Hippocampal formation (tissue), 2 donors: Measurements from ENCODE around the gene SMC1B.
"Not testable (repeated sequence)": the region's sequence is repeated elsewhere in the genome, so short reads cannot be mapped to it uniquely, and the experiment has no call there.

Experiments used
- DNase-seq, 2 donors: peaks; one replicate each; lab custom pipeline; 2025; lab: John Stamatoyannopoulos, UW

The SMC1B gene

GRCh38 chr22:45445031-45445710 is 31.8 kb upstream of the SMC1B start:
- no peak for DNase-seq

GRCh38 chr22:45444168-45444567 is 30.8 kb upstream of the SMC1B start:
- no peak for DNase-seq

DNA sequence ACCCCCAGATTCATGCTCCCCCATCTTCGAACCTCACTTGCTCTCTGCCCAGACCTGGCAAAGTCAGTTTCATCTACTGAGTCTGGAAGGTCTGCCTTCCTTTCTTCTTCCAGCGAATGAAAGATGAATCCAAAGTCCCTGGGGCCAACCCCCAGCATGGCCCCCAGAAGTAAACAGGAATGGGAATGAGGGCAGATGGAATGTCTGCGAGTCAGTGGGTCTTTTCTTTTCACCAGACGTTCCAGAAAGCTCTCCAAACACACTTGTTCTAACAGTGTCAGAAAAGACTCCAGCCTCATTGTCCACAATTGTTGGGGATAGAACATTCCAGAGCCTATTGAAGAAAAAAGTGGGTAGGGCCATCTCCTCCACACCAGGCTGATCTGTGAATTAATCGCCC is 28.7 kb upstream of the SMC1B start:
- DNase-seq, result no peak

GRCh38 chr22:45441138-45441537 is 27.7 kb upstream of the SMC1B start:
- DNase-seq, result peak in 1 of 2 donors; percentile 34

GRCh38 chr22:45440688-45441087 is 27.3 kb upstream of the SMC1B start:
- not testable (repeated sequence) for DNase-seq

DNA sequence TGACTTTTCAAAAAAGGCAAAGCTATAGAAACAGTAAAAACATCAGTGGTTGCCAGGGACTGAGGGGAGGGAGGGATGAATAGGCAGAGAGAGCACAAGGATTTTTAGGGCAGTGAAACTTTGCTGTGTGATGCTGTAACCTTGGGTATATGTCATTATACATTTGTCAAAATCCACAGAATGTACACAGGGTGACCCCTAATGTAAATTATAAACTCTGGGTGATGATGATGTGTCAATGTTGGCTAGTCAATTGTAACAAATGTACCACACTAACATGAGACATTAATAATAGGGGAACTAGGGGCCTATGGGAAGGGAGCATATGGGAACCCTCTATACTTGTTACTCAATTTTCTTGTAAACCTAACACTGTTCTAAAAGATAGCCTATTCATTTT is 24.9 kb upstream of the SMC1B start:
- no peak for DNase-seq

- not testable (repeated sequence) for DNase-seq
These were observed 23.6 kb upstream of the SMC1B start for GRCh38 chr22:45436871-45437517.

- DNase-seq, result peak; percentile 55 to 70
These were observed 22.2 kb upstream of the SMC1B start for GRCh38 chr22:45435544-45436139.

DNA sequence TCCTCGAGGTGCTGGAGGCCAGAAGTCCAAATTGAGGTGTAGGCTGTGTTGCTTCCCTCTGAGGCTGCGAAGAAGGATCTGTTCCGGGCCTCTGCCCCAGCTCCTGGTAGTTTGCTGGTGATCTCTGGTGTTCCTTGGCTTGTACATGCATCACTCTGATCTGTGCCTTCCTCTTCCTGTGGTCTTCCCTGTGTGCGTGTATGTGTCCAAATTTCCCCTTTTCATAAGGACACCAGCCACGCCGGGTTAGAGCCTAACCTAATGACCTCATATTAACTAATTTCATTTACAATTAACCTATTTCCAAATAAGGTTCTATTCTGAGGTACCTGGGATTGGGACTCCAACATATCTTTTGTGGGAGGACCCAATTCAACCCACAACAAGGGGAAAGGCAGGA is 21.6 kb upstream of the SMC1B start:
- no peak for DNase-seq

GRCh38 chr22:45430871-45431270 is 17.5 kb upstream of the SMC1B start:
- no peak for DNase-seq

DNA sequence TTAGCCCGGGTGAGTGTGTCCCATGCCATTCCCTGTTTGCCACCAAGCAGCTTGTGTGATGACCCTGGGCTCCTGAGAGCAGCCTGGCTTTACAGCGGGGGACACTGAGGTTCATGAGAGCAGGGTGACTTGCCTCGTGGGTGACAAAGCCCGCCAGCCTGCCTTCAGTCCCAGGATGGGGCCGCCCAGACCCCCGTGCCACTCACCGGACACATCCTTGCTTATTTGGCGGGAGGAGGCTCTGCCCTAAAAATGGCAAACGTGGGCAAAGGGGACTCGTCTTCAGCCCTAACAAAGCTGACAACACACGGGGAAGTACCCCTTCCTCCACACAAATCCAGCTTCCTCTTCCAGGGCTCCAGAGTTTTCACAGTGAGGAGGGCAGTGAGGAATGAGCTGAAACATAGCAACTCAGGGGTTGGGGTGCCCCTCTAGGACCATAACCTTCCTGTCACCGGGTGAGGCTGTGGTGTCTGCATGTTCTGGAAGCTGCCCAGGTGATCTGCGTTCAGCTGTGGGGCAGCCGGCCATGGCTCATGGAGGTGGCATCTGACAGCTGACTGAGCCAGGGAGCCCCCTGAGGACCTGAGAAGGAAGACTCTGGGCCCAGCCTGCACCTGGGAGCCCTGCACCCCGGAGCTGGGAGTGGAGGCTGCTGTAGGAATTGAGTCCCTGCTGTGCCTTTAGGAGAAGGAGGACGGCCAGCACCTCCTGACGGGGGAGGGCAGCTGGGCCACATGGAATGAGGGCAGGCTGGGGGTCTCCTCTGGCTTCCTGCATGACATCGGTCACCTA is 16.8 kb upstream of the SMC1B start:
- no peak for DNase-seq

DNA sequence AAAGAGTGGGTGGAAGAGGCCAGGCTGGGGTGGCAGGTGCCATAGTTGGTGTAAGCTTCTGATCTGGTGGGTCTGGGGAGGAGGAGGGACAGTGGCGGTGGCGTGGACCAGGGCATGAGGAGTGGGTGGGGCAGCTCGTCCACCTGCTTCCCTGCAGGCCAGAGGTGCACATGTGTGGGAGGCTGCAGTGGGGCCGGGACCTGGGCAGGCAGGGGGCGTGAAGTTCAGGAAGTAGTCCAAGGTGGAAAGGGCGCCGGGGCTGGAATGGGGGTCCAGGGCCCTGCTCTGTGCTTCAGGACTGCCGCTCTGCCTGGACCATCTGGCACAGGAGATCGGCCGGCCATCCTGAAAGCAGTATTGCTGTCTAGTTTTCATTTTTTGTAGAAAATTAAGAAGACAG is 16.0 kb upstream of the SMC1B start:
- DNase-seq, result no peak

DNA sequence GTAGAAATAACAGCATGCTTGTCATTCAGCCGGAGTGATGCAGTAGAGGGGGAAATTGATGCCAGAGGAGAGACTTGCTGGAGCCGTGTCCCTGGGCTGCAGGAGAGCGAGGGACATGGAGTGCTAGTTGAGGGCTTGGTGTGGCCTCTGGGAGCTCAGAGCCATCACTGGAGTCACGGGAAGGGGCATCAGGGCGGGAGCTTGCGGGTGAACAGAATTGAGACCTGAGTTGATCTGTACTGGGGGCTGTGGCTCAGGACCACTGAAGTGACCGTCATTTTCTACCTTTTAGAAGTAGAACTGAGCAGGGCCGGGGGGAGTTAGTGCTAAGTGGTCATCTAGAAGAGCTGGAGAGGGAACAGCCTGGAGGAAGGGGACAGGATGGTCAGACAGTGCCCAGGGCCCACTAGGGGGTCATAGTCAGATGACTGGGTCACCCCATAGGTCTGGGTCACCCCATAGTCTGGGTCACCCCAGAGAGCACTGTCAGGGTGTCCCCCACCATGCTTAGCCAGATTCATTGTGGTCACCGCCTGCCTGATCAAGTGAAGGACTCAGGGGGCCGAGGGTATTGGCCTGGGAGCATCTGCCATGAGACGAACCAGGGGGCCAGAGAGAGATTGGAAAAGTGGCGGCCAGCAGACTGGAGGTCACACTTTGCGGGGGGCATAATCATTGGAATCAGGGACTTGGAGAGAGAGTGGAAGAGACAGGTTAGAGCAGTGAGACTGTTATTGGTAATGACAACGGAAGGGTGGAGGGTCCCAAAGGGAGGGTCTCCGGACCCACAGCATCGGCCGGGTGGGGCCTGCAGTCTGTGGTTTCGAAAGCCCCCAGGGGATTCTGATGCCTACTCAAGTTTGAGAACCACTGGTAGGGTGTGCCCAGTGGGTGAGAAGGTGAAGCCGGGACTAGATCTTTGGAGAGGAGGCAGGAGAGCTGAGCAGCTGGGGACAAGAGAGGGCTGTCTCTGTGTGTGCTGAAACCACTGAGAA is 15.3 kb upstream of the SMC1B start:
- no peak for DNase-seq

GRCh38 chr22:45427114-45427513 is 13.7 kb upstream of the SMC1B start:
- DNase-seq, result no peak

- DNase-seq, result no peak
These were observed 13.0 kb upstream of the SMC1B start for GRCh38 chr22:45426387-45426786.

DNA sequence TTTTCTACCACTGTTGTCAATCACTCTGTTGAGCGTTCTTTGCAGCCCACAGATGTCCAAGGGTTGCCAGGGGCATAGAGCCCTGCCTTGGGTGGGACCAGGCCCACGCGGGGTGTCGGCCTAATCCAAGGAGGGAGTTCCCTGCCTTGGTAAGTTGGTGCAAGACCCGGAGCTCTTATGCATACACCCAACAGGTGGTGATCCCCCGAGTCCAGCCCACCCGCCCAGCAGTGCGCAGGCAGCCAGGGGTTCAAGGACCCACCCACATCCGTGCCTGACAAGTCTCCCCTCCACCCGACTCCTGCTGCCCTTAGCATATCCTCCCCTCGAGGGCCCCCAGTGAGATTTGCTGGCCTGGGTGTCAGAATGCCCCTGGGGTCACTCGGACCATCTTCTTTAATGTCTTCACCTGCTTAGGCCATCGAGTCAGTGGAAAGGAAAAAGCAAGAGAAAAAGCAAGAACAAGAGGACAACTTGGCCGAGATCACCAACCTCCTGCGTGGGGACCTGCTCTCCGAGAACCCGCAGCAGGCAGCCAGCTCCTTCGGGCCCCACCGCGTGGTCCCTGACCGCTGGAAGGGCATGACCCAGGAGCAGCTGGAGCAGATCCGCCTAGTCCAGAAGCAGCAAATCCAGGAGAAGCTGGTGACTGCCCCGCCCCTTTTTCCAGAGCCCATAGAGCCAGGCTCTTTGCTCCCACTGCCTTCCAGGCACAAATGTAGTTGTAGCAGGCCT is 12.3 kb upstream of the SMC1B start:
- DNase-seq, result no peak

DNA sequence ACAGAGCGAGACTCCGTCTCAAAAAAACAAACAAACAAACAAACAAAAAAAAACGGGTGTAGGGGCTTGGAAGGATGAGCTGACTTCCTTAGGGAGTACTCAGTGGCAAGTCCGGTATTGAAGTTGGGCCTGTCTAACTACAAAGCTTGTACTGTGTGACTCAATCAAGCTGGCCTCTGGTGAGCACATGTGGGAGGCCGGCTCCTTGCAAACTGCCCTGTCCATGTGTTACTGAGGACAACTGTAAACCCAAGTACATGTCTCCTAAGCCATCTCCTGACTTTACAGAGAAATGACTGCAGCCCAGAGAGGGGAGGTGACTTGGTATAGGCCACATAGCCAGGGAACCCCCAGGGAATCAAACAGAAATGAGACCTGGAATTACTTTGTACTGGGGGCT is 11.7 kb upstream of the SMC1B start:
- no peak for DNase-seq

- no peak for DNase-seq
These were observed 10.9 kb upstream of the SMC1B start for GRCh38 chr22:45424241-45424731.

DNA sequence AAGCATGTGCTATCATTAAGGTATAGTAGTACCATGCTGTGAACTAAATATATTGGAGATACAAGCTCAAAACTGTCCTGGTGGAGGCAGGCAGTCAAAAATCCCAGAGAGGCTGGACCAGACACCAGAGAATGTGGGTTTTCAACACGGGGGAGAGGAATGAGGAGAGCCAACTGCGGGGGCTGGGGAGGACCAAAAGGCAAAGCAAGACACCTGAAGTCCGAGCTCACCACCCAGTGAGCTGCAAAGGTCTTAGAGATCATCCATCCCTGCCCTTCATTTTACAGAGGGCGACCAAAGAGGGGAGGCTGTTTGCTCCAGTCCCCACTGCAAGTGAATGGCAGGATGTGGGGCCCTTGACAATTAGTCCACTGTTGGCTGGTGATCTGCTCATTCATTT is 10.1 kb upstream of the SMC1B start:
- no peak for DNase-seq

- no peak for DNase-seq
These were observed 9.0 kb upstream of the SMC1B start for GRCh38 chr22:45422237-45422983.
